Natural killer cell (primary cell): ENCODE results near the gene MED12L. TPM values are rescaled to one million over a fixed set of nuclear protein-coding genes. Genes with fewer than 3 reads are reported as not detected.

ENCODE experiments used
- ATAC-seq, 3 donors: fragments of 150-1000 bp in 2 of 3; fragments of 200-7000 bp in 1 of 3; cut with Tn5 transposase; 1 replicate in 1 of 3; 2 replicates in 2 of 3; pipeline ENCODE4 v1.10.0; 2021; ENCODE audit warnings: mild to moderate bottlenecking in 2 of 3, moderate library complexity in 2 of 3
- DNase-seq, 2 donors: peaks; one replicate each; pipeline versions ENCODE4 v3.0.0 to v3.0.0-alpha.2; 2013 to 2021; ENCODE audit warnings: mixed read lengths in 1 of 2
- H3K27ac ChIP-seq: one replicate; pipeline ENCODE4 v1.5.1; 2013; ENCODE audit warnings: mild to moderate bottlenecking, low read length
- H3K27me3 ChIP-seq: one replicate; pipeline ENCODE4 v1.6.1; 2013; ENCODE audit warnings: low read length; ENCODE audit not compliant: control insufficient read depth, insufficient read depth
- H3K36me3 ChIP-seq: one replicate; pipeline ENCODE4 v1.6.1; 2013; ENCODE audit warnings: low read length; ENCODE audit not compliant: control insufficient read depth, insufficient read depth
- H3K4me1 ChIP-seq: one replicate; pipeline ENCODE4 v1.6.1; 2013; ENCODE audit warnings: low read length; ENCODE audit not compliant: control insufficient read depth, insufficient read depth
- H3K4me3 ChIP-seq: one replicate; pipeline ENCODE4 v1.5.1; 2013; ENCODE audit warnings: low read length
- H3K9me3 ChIP-seq: one replicate; pipeline ENCODE4 v1.6.1; 2013; ENCODE audit warnings: low read length; ENCODE audit not compliant: control insufficient read depth, insufficient read depth
- H3K27ac Mint-ChIP-seq, 2 donors: one replicate each; pipeline ENCODE4 v1.8.0; 2022; ENCODE audit warnings: mild to moderate bottlenecking in 2 of 2, mixed read lengths in 2 of 2, moderate library complexity in 1 of 2
- H3K27me3 Mint-ChIP-seq, 2 donors: one replicate each; pipeline ENCODE4 v1.8.0; 2022; ENCODE audit warnings: low read depth in 2 of 2, mixed read lengths in 2 of 2
- H3K36me3 Mint-ChIP-seq: one replicate; pipeline ENCODE4 v1.8.0; 2022; ENCODE audit warnings: mixed read lengths
- H3K4me1 Mint-ChIP-seq, 2 donors: one replicate each; pipeline ENCODE4 v1.8.0; 2022; ENCODE audit warnings: mixed read lengths in 2 of 2
- H3K4me3 Mint-ChIP-seq: one replicate; pipeline ENCODE4 v1.8.0; 2022; ENCODE audit warnings: mild to moderate bottlenecking, moderate library complexity, mixed read lengths
- H3K9me3 Mint-ChIP-seq, 2 donors: one replicate each; pipeline ENCODE4 v1.8.0; 2022; ENCODE audit warnings: mixed read lengths in 2 of 2
- WGBS: methylation state at CpG from one replicate; pipeline ENCODE4 v1.1.7; 2013; ENCODE audit warnings: missing lambda C conversion rate; ENCODE audit not compliant: insufficient coverage; 5-methylcytosine and 5-hydroxymethylcytosine counted together
- intact Hi-C: fragments of 100-400 bp; cut with micrococcal nuclease; formaldehyde crosslinking; loops from one replicate; pipeline ENCODE4 v1.14.2; 2022
- total RNA-seq, 4 donors: library from RNA; stranded (reverse); fragments of 120-200 nt in 1 of 4; gene quantifications; one replicate each; pipeline versions ENCODE4 v1.2.3 to v1.2.4, GENCODE V29; 2013 to 2022
- TF ChIP-seq, protein P1 (sequence below): fragments of 200-600 bp; IDR thresholded peaks from one replicate; pipeline ENCODE4 v1.8.0; 2022; ENCODE audit warnings: antibody characterized with exemption

The MED12L gene
- total RNA-seq, 3 donors from 2014 or later (not counting 1 experiment from before 2014, with no cell fraction given) = 3.0 to 6.5 (median 3.0) TPM

DNA sequence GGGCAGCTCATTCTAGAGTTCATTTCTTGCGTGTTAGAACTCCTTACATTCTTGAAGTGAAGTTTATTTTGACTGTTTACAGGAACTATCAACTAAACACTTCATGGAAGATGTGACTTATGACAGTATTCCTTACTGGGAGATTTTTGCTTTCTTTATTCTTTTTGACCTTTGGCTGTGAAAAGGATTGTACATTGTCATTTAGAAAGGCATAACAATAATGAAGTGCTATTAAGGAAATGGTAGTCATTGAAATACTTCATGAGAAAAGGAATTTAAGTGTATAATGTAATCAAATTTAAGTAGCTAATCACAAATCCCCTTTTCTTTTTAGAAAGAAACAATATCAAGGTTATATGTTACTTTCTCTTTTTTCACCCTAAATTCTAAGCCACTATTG lies 181.6 kb downstream of the MED12L start:
- Histone ChIP-seq H3K9me3 (no peaks in the 10 kb centered on the region), H3K36me3 (no peaks in the 10 kb centered on the region), H3K4me3 (no peak overlapping the region), H3K27me3 (no peaks in the 10 kb centered on the region), H3K27ac (no peak overlapping the region), H3K4me1 (peaks cover 13% of the 10 kb centered on the region)
- H3K4me3 Mint-ChIP-seq = no peak overlapping the region
- no peaks in the 10 kb centered on the region for H3K36me3 Mint-ChIP-seq
- ATAC-seq (no peak), DNase-seq (no peak)
- peaks cover 12 to 16% of the 10 kb centered on the region in 2 donors for H3K4me1 Mint-ChIP-seq
- TF ChIP-seq, protein P1, sequence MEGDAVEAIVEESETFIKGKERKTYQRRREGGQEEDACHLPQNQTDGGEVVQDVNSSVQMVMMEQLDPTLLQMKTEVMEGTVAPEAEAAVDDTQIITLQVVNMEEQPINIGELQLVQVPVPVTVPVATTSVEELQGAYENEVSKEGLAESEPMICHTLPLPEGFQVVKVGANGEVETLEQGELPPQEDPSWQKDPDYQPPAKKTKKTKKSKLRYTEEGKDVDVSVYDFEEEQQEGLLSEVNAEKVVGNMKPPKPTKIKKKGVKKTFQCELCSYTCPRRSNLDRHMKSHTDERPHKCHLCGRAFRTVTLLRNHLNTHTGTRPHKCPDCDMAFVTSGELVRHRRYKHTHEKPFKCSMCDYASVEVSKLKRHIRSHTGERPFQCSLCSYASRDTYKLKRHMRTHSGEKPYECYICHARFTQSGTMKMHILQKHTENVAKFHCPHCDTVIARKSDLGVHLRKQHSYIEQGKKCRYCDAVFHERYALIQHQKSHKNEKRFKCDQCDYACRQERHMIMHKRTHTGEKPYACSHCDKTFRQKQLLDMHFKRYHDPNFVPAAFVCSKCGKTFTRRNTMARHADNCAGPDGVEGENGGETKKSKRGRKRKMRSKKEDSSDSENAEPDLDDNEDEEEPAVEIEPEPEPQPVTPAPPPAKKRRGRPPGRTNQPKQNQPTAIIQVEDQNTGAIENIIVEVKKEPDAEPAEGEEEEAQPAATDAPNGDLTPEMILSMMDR = no peak
- no peaks in the 10 kb centered on the region for H3K27me3 Mint-ChIP-seq
- intact Hi-C loops = no loop called here
- H3K9me3 Mint-ChIP-seq = no peaks in the 10 kb centered on the region
- no peak overlapping the region for H3K27ac Mint-ChIP-seq
- WGBS = no CpG with 5 or more reads among the region's 1 CpG

DNA sequence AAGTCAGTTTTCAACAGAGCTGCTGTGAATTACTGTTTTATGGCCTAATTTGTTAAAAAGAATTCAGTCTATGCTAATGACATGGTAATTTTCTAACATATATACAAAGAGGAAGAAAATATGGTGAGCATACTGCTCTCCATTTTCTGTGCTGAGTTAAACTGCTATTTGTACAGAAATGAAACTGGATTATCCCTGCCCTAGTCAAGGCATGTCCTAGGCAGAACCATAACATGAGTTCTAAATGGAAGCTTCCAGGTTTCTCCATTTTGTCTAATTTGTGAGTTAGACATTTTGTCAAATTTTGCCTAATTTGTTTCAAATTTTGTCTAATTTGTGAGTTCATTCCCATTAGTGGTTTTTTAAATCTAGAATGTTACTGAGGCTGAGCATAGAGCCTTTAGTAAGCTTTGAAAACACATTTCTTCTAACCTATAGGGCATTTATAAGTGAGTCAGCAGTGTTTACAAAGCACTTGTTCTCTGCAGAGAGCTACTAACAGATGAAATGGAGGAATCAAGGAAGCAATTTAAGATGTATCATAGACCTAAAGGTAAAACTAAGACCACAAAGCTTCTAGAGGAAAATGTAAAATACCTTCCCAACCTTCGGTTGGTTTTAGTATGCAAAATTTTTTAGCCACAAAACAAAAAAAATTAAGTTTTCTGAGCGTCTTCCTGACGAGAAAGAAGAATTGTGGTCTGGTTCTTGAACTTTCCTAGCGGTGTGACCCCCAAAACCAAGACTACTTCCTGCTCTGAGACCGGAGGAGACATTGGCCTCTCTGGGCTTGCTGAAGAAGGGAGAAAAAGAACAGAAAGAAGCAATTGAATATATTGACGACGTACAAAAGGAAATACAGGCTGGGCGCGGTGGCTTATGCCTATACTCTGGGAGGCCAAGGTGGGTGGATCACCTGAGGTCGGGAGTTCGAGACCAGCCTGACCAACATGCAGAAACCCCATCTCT lies 183.1 kb downstream of the MED12L start:
- Mint-ChIP-seq H3K36me3 (no peaks in the 10 kb centered on the region), H3K27me3 (no peaks in the 10 kb centered on the region), H3K27ac (peak overlapping the region; percentile 76 to 77), H3K4me3 (peak overlapping the region; percentile 73), H3K4me1 (peaks cover 12 to 16% of the 10 kb centered on the region in 2 donors), H3K9me3 (no peaks in the 10 kb centered on the region)
- Histone ChIP-seq H3K9me3 (no peaks in the 10 kb centered on the region), H3K27me3 (no peaks in the 10 kb centered on the region), H3K27ac (peak overlapping the region; percentile 62), H3K4me1 (peaks cover 13% of the 10 kb centered on the region), H3K36me3 (no peaks in the 10 kb centered on the region), H3K4me3 (no peak overlapping the region)
- DNase-seq (peak in 1 of 2 donors; percentile 61), ATAC-seq (peak in 2 of 3 donors; percentile 62 to 75)
- TF ChIP-seq, protein P1 = no peak
- intact Hi-C loops = no loop called here
- WGBS = 14% methylated on average over 9 of the region's 11 CpGs

DNA sequence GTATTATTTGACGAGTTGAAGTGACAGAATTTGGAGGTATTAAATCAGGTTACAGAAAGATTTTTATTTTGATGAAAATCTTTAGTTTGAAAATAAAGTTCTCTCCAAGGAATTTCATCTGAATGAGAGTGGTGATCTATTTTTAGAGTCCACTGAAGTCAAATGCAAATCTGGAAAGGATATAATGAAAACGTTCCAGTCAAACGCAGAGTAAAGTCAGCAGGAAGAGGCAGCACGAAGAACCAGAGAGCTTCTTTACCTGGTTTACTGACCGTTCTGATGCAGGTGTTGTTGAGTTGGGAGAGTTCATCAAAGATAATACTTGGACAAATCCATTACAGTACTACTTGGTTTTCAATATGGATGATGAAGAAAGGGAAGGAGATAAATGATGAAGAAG lies 184.2 kb downstream of the MED12L start:
- ATAC-seq (no peak), DNase-seq (no peak)
- Mint-ChIP-seq H3K4me1 (peaks cover 12 to 16% of the 10 kb centered on the region in 2 donors), H3K27ac (no peak overlapping the region), H3K9me3 (no peaks in the 10 kb centered on the region), H3K27me3 (no peaks in the 10 kb centered on the region), H3K4me3 (no peak overlapping the region), H3K36me3 (no peaks in the 10 kb centered on the region)
- no peaks in the 10 kb centered on the region for H3K27me3 ChIP-seq
- no peaks in the 10 kb centered on the region for H3K9me3 ChIP-seq
- H3K36me3 ChIP-seq = no peaks in the 10 kb centered on the region
- H3K4me1 ChIP-seq = peaks cover 13% of the 10 kb centered on the region
- H3K27ac ChIP-seq = no peak overlapping the region
- WGBS = 93% methylated on average over 5 of the region's 5 CpGs
- no peak overlapping the region for H3K4me3 ChIP-seq
- TF ChIP-seq, protein P1 = no peak
- intact Hi-C loops = no loop called here
